HG03175 (cell line): ENCODE data around the gene HES2.
"Not testable (repeated sequence)": the region's sequence is repeated elsewhere in the genome, so short reads cannot be mapped to it uniquely, and the experiment has no call there.

Experiments
- ATAC-seq: cut with Tn5 transposase; IDR thresholded peaks from one replicate; pipeline ENCODE4 v1.9.1; 2021; ENCODE audit warnings: mild to moderate bottlenecking, moderate library complexity; ENCODE audit not compliant: unreplicated experiment

The HES2 gene

DNA sequence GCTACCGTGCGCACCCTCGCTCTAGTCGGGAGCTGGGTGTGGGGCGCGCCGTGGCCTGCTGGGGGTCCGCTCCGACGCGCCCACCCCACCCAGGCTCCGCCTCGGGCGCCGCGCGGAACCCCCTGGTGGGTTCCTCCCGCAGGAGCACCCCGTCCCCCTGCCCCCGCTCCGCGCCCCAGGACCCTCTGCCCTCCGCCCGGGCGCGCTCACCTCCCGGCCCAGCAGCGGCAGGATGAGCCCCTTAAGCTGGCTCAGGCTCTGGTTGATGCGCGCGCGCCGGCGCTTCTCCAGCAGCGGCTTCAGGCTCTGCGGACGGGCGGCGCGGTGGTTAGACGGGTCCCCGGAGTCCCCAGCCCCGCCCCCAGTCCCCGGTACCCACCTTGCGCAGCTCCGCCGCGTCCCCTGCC is 319 bp downstream of the HES2 start:
- no peak for ATAC-seq

DNA sequence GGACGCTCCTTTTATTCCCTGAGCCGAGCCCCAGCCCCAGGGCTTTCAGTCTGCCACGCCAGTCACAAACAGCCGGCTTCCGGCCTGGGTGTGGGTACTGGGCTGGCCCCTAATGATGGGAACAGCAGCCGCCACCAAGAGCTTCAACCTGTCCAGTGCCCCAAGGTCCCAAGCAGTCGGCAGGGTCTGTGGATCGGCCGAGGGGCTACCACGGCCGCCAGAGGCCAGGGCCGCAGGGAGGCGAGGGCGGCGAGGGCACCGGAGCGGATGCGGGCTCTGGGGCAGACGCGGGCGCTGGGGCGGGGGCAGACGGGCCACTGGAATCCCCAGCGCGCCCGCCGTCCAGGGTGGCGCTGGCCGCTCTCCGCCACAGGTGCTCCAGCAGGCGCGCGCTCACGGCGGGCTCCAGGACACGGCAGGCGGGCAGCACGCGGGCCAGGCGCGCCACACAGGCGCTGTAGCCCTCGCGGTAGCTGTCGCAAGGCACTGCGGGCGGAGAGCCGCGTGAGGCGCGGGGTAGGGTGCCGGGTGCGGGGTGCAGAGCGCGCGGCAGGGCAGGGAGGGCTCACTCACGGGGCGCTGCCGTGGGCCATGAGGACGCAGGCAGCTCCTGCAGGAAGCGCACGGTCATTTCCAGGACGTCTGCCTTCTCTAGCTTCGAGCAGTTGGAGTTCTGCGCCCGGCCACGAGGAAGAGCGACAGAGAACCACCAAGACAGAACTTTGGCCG is 887 bp downstream of the HES2 start:
- ATAC-seq, result no peak

DNA sequence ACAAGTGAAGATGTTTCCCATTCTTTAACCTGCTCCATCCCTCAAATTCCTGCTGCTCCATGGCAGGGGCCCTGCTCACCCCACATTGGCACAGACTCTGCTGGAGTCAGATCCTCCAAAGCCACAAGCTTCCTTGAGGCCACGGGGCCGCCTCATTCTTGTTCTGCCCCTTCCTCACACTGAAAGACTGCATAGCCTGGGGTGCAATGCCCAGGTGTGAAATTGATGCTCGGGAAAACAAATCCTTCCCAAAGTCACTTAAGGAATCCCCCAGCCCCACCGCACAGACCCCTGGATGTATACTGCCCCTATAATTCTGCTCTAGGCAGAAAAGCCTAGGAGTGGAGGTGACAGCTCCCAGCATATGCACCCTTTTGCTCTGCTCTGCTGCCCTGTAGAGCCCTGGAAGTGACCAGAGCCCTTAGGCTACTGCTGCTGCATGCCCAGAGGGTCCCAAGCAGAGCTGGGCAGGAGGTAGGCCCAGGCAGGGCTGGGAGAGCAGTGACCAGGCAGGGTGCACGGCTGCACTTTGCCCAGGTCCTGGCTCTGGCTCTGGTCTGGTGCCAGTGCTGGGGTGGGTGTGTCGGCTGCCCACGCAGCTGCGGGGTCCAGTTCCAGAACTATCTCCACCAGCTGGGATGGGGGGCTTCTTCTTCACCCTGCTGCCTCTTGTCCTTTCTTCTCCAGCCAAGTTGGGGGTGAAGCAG is 1.6 kb downstream of the HES2 start:
- no peak for ATAC-seq

DNA sequence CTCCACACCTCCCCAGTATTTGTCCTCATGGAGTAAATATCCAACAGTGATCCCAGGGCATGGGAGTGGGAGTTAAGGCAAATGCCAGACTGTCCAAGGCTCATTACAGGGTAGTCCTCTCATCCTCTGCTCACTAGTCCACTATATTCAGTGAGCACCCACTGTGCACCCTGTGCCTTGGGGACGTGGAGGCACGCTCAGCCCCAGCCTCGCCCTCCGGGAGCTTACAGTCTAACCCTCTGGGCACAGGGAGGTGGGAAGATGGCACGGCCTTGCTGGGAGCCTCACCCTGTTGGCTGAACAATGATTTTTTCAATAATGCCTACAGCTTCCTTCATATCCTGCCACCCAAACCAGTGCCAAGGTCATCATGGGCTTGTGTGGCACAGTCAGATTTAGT is 2.8 kb downstream of the HES2 start:
- ATAC-seq, result no peak

DNA sequence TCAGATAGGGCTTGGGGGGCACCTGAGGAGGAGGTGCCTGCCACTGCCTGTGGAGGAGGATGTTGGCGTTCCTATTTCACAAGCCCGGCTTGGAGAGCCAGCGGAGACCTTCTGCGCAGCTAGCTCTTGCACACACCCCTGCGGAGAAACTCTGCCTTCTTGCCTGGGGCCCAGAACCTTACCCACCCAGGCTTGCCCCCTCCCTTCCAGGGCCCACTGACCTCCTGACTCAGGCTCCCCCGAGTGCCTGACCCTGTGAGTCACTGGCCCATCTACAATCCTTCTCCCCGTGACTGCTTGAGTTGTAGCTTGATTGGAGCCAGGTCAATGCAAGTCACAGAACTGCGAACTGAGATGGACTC is 3.4 kb downstream of the HES2 start:
- no peak for ATAC-seq

DNA sequence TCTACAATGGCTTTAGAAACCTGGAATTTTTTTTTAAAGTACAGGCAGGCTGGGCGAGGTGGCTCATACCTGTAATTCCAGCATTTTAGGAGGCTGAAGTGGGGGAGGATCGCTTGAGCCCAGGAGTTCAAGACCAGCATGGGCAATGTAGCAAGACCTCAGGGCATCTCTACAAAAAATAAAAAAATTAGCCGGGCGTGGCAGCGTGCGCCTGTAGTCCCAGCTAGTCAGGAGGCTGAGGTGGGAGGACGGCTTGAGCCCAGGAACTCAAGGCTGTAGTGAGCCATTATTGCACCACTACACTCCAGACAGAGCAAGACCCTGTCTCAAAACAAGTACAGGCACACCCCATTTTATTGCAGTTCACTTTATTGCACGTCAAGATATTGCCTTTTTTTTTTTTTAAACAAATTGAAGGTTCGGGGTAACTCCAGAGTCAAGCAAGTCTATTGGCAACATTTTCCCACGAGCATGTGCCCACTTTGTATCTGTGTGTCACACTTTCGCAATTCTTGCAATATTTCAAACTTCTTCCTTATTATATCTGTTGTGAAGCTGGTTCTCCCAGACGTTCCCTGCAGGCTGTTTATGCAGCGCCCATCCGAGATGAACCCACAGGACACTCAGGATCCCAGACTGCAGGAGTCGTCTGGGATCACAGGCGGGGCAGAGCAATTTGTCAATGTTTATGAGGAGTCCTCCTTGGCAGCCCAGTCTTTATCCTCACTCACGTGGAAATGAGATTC is 4.7 kb downstream of the HES2 start:
- ATAC-seq, result no peak

DNA sequence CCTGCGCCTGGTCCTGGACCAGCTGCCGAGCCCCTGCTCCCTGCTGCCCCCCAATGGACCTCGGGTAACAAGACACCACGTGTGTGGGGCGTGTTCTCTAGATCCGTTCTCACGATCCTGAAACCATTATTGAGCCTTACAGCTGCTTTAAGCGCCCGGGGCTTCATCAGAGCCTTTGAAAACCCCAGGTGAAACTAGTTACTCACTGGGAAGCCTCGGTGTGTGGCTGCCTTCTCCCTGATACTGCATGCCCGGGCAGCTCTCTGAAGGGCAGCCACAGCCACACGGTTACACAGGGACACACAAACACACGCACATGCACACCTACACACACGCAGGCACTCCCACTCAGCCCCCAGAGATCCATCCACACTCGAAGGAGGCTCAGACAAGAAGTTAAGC is 5.3 kb downstream of the HES2 start:
- peak; percentile 64 for ATAC-seq

DNA sequence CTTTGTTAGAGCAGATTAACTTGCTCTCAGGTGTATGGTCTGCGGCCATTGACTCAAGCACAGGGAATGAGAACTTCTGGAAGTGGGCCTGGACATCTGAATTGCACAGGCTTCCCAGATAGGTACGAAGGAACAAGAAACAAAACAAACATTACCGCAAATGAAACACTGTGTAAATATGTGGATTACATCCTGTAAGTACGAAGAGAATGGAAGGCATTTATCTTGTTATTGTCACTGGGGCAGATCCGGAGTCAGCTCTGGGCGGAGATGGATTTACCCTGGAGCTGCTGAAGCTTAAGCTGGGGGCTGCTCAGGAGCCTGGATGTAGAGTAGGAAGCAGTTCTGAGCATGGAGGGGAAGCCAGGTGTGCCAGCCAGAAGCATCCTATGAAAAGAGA is 6.8 kb downstream of the HES2 start:
- no peak for ATAC-seq

DNA sequence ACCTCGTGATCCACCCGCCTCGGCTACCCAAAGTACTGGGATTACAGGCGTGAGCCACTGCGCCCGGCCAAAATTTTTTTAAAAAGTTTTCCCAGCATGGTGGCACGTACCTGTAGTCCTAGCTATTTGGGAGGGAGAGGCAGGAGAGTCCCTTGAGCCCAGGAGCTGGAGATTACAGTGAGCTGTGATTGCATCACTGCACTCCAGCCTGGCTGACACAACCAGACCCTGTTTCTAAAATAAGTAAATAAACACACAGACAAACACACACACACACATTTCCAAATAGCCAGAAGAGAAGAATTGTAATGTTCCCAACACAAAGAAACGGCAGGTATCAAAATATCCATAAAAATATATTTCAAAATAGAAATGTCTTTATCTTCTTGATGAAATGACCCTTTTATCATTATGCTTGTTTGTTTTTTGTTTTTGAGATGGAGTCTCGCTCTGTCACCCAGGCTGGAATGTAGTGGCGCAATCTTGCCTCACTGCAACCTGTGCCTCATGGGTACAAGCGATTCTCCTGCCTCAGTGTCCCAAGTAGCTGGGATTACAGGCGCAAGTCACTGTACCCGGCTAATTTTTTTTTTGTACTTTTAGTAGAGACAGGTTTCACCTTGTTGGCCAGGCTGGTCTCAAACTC is 9.3 kb downstream of the HES2 start:
- no peak for ATAC-seq

DNA sequence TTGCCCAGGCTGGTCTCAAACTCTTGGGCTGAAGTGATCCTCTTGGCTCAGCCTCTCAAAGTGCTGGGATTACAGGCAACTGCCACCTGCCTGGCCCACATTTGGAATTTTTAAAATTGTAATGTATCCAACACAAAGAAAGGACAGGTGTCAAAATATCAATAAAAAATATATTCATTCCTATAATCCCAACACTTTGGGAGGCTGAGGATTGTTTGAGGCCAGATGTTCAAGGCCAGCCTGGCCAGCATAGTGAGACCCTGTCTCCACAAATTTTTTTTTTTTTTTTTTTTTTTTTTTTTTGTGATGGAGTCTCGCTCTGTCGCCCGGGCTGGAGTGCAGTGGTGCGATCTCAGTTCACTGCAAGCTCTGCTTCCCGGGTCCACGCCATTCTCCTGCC is 10.0 kb downstream of the HES2 start:
- ATAC-seq, result no peak

DNA sequence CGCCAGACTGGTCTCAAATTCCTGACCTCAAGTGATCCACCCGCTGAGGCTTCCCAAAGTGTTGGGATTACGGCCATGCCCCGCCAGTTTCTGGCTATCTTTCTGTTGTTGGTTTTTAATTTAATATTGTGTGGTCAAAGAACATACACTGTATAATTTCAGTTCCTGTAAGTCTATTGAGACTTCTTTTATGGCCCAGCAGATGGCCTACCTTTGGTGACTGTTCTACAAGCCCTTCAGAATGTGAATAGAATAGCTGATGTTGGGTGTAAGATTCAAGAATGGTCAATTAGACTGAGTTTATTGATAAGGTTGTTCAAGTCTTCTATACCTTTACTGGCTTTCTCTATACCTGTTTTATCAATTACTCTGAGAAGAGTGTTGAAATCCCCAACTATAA is 10.7 kb downstream of the HES2 start:
- no peak for ATAC-seq

DNA sequence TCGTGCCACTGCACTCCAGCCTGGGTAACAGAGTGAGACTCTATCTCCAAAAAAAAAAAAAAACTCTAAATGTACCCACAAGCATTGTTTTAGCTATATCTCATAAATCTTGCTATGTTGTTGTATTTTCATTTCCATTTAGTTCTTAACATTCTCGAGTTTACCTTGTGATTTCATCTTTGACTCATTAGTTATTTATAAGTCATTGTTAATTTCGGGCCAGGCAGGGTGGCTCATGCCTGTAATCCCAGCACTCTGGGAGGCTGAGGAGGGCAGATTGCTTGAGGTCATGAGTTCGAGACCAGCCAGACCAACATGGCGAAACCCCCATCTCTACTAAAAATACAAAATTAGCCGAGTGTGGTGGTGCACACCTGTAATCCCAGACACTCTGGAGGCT is 11.7 kb downstream of the HES2 start:
- ATAC-seq, result no peak

DNA sequence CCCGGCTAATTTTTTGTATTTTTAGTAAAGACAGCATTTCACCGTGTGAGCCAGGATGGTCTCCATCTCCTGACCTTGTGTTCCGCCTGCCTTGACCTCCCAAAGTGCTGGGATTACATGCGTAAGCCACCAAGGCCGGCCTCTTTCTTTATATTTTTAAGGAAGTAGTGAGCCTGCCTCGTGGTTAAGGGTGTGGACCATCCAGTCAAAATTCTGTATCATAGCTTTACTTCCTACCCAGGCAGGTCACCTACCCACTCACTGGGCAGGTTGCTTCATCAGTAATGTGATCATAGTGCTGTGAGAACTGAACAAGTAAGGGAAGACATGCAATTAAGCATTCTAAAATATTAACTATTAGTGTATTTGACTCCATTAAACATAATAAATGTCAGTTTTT is 18.0 kb downstream of the HES2 start:
- no peak for ATAC-seq

DNA sequence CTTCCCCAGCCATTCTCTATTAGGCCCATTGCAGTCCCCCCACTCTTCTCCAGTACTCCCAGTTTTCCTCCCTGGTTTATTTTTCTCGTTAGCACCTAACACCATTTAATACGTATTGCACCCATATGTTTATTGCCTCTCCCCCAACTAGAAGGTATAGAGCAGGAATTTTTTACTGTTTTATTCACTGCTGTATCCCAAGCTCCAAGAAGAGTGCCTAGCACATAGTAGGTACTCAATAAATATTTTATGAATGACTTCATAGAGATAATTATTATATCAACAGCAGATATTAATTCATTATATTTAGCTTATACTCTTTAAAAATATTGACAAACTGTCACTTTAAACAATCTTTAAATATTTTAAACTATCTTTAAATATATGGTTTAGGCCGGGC is 20.4 kb downstream of the HES2 start:
- no peak for ATAC-seq

DNA sequence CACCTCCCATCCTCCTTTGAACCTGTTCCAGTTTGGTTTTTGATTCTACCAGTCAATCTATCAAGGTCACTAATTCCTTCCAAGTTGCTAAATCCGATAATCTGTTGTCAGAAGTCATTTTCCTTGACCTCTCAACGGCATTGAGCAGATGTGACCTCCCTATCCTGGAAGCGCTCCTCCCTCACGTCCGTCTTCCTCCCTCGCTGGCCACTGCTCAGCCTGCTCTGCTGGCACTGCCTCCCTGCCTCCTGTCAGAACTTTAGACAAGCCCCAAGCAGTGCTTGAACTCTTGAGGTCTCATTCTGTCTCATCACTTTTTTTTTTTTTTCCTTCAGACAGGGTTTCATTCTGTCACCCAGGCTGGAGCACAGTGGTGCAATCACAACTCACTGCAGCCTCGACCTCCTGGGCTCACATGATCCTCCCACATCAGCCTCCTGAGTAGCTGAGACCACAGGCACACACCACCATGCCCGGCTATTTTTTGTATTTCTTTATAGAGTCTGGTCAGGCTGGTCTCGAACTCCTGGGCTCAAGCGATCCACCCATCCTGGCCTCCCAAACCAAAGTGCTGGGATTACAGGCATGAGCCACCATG is 21.8 kb downstream of the HES2 start:
- no peak for ATAC-seq

DNA sequence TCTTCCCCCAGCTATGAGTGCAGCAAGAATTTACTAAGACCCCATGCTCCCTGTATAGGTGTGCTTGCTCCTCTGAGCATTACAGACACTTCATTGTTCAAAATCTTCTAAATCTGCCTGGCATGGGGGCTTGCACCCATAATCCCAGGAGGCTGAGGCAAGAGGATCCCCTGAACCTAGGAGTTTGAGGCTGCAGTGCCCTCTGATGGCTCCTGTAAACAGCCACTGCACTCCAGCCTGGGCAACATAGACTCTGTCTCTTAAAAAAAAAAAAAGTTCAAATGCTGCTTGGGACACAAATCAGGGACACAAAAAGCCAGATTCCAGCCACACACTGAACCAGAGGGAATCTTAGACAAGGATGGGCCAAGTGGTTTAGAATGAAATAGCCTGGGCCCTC is 22.7 kb downstream of the HES2 start:
- no peak for ATAC-seq

DNA sequence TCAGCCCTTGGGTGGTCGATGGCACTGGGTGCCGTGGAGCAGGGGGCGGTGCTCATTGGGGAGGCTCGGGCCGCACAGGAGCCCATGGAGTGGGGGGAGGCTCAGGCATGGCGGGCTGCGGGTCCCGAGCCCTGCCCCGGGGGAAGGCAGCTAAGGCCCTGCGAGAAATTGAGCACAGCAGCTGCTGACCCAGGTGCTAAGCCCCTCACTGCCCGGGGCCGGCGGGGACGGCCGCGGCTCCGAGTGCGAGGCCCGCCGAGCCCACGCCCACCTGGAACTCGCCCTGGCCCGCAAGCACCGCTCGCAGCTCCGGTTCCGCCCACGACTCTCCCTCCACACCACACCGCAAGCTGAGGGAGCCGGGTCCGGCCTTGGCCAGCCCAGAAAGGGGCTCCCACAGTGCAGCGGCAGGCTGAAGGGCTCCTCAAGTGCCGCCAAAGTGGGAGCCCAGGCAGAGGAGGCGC is 23.9 kb downstream of the HES2 start:
- not testable (repeated sequence) for ATAC-seq

DNA sequence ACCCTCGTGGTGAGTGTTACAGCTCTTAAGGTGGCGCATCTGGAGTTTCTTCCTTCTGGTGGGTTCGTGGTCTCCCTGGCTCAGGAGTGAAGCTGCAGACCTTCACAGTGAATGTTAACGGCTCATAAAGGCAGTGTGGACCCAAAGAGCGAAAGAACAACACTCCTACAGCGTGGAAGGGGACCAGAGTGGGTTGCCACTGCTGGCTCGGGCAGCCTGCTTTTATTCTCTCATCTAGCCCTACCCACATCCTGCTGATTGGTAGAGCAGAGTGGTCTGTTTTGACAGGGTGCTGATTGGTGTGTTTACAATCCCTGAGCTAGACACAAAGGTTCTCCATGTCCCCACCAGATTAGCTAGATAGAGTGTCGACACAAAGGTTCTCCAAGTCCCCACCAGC is 24.6 kb downstream of the HES2 start:
- not testable (repeated sequence) for ATAC-seq

DNA sequence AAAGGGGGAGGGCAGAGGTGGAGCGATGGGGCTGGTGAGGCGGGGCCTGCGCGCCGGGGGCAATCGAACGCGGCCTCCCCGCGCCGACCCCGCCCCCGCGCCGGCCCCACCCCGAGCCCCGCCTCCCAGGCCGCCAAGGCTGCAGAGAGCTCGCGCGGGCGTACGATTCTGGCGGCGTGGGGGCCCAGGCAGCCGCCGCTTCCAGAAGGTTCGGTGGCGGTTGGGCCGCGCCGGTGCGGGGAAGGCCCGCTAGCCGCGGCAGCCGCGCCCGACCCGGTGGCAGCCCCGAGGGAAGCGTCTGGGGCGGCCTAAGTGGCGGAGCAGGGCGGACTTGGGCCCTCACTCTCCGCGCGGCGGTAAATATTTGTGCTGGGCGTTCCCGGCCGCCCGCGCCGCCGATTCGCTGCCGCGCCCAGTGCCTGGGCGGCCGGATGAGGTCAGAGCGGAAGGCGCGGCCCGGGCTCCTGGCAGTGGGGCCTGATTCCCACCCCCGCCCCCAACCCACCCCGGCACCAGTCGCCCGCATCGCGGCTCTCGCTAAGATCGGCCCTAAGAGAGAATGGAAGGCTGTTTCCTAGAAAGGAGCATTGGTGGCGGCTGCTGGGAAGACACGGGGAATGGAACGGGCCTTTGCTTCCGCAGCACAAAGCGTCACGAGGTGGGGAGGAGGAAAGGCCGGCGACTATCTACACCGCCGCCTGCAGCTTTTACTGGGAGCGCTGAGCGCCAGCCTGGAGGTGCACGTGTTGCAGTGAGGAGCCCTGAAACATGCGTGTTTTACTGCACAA is 26.1 kb downstream of the HES2 start, which contains the start of gene ACOT7:
Gene ACOT7, minus strand, starts transcription at position 368 of the 788 bp plus-strand sequence. CDS start 368 bp downstream, outside the sequence.
- ATAC-seq, result peak; percentile 82

DNA sequence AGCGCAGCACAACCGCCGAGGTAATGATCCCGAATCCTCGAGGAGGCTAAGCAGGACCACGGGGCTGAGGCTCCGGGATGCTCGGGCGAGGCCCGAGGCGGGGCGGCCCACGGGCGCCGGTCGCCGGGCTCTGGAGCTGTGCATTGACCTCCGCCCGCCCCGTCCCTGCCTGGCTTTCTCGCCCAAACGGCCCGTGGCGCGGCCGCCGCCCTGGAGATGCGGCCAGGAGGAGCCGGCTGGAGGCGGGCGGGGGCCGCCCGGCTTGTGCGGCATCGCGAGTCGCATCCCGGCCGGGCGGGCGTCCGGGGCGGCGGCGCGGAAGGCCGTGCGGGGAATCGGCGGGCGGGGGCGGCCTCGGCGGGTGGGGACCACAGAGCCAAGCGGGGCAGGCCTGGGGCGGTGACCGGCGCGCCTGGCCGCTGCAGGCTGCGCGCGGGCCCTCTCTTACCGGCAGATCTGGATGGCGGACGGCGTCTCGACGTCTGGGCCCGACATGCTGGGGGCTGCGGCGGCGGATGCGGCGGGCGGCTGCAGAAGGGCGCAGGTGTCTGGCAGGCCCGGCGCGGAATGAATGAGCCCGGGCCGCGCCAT is 26.8 kb downstream of the HES2 start:
- ATAC-seq, result peak; percentile 7
